DMS79 treated with DMSO at 0.1 percent for 48 hours (cell line): ENCODE data around the gene CPEB2.

Source experiments
- DNase-seq: peaks from one replicate; lab custom pipeline; 2025; lab: John Stamatoyannopoulos, UW

The CPEB2 gene

DNA sequence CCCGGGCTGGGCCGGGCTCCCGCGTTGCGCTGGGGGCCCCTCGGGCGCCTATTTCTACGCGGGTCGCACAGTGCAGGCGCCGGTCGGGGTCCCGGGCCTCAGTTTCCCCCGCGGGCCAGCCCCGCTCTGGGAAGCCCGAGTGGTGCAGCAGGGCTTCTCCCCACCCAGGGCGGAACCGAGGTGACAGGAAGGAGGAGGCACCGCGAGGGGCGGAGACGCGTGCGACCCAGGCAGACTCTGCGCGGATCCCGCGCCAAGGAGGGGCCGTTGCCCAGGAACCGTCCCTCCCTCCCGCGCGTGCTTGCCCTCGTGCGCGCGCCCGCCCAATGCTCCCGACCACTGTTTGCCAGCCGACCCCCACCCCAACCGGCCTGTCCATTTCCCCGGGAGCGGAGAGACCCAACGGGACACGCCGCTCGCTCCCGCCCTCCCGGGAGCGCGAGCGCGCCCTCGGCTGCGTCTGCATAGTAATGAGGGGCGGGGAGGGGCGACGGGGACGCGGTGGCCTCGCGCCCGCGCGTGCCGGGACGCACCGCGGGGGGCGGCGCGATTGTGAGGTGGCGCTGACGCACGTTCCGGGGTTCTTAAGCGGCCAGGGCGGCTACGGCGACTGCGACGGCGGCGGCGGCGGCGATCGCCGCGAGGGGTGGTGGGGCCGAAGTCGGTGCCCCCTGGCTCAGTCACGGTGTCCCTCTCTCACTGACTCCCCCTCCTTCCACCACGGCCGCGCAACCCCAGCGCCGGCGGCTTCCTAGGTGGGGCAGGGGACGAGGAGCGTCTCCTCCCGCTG is at the start of gene CPEB2:
Gene CPEB2, plus strand, starts transcription at position 613 of the 790 bp plus-strand sequence. CDS start 193 bp downstream, outside the sequence.
- peak; percentile 1 for DNase-seq

DNA sequence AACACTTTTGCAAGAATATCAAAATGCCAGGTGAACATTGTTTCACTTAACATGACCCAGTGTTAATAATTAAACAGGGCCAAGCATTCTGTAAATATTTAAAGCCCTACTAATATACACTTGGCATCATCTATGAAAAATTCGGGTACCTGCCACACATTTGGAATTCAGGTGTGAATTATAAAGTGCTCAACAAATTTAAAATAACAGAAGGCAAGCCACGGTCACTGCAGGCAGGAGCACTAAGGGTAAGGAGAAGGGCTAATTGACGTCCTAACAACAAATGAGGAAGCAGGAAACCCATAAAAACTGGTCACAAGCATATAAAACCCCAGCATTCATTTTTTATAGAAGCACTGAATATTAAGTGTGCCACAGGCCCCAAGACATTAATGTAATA is 43.8 kb upstream of the CPEB2 start:
- DNase-seq, result no peak

DNA sequence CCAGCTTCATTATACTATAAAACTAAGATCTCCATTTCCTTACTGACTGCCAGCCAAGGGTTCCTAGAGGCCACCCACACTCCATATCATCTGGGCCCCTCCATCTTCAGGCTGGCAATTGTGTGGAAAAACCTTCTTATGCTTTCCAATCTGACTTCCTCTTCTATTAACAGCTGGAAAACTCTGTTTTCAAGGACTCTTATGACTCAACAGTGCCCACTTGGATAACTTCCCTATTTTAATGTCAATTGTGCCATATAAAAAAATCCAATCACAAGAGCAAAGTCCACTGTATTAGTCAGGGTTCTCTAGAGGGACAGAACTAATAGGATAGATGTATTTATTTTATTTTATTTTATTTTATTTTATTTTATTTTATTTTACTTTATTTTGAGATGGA is 41.0 kb upstream of the CPEB2 start:
- DNase-seq, result no peak

DNA sequence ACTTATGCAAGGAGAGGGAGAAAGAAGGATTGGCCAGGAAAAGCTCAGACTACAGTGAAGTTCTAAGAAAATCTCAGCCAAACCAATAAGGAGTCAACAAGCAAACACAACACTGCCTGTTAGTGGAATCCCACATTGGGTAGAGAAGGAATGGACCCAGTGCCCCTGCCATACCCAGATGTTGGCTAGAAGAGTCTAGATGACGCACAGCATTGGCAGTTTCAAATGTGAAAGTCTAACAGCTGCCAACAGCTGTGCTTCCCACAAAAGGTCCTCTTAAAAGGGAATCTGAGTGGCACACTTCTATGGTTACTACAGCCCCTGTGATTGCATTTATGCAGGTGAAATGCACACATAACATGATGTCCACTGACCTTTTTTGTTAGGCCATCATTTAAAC is 37.2 kb upstream of the CPEB2 start:
- DNase-seq, result no peak

DNA sequence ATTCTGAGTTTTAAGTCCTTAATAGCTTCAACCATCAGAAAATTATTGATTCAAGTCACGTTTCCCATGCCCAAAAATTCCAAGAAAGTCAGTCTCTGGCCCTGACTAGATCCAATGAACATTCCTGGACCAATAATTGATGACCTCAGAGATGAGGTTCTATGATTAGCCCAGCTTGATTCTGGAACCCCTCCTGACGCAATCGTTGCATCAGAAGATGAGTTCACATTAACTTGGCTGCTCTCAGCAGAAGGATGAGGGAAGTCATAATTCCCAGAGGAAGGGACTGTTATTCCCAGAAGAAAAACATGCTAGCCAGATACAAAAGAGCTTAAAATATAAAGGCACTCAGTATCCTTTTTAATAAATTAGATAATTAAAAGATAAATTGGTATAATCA is 34.3 kb upstream of the CPEB2 start:
- no peak for DNase-seq

DNA sequence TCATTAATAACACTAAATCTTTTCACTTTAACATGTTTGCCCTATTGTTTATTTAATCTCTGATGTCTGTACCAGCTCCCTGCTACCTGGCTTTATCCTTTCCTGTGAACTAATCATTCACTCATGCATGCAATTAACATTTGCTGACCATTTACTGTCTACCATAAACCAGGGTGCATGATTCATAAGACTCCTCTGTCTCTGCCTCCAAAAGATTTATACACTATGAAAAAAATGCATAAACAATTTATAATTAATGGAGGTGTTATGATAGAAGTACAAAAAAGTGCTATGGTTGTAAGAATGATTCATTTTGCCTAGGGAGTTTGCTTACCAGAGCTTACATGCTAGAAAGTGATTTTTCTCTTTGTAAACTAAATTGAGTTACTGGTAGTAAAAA is 24.5 kb upstream of the CPEB2 start:
- no peak for DNase-seq

DNA sequence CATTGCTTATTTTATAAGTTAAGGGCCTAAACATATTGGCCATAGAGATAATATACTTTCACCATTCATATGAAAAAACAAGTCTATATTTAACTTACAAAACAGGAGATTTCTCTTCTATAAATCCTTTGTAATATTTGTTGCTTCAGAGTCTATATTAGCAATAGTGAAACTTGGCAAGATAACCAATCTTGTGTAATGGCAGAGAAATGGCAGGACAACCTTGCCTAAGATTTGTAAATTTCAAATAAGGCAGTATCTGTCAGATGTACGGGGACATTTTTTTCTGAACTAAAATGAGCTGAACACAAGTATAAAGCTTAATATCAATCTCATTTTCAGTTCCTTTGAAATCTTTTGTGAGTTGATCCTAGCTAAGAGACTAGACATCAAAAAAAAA is 17.8 kb upstream of the CPEB2 start:
- DNase-seq, result no peak

DNA sequence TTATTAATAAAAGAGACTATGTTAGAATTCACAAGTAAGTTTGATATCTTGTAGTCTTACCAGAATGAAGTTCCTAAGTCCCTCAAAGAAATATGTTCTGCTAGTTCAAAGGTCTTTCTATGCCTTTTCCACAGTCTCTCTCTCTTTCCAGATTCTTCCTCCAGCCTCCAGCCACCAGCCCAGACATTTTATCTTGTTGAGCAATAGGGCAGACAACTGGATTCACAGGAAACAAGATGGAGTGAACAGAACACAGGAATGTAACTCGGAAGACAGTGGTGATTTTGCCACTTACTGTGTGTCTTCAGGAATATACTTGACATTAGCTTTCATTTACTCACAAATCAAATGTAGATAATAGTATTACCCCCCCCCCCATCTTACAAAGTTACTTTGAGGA is 17.1 kb upstream of the CPEB2 start:
- DNase-seq, result no peak

DNA sequence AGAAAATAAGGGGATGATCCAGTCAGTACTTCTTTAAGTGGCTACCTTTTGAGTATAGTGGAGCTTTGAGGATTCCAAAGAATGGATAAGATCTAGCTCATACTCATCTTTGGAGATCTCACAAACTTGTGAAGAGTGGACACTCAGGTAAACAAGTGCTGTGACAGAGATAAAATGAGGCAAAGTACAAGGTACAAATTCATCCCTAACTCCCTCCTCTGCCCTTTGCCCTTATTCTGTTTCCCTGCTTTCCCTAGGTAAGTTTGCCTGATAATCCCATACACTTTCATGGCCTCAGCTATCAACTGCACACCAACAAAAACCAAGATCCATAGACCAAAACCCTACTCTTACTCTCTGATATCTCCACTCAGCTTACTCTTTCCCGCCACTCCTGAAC is 16.4 kb upstream of the CPEB2 start:
- no peak for DNase-seq

DNA sequence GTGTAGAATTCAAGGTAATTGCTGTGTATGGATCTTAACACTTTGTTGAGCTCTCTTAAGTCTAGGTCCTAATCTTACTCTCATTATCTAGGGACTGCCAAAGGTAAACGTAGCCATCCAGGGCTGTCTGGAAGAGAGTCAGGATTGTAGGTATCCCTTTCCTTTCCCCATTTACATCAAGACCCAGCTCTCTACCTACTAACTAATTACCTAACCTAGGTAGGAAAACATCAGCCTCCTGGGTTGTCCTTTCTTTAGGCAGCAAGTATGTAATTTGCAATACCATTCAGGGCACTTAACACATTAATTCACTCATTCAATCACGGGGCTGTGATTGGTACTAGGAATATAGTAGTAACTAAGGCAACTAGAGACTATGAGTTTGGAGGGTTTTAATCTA is 15.2 kb upstream of the CPEB2 start:
- no peak for DNase-seq

DNA sequence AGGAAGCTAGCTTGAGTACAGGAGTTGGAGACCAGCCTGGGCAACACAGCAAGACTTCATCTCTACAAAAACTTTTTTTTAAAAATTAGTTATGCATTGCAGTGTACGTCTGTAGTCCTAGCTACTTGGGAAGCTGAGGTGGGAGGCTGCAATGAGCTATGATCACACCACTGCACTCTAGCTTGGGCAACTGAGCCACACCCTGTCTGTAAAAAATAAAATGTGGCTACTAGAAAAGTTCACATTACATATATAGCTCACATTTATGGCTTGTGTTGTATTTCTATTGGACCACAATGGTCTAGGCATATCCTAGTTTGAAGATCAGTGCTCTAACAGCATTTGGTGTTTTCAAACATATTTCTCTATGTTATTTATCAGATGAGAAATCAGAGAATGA is 11.8 kb upstream of the CPEB2 start:
- no peak for DNase-seq

DNA sequence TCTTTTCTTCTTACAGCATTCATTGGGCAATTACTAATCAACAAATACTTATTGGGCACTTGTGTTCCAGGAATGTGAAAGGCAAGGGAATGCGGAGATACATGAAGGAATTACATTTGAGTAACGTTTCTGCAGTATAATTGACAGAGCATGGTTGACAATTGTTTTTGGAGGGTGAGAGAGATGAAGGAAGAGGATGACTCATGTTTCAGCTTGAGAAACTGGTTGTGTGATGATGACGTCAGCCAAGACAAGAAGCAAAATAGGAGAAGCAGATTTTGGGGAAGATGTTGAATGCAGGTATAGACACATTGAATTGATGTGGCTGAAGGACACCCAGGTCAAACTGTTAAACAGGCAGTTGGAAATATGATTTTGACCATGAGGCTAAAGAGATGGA is 8.0 kb upstream of the CPEB2 start:
- DNase-seq, result no peak

DNA sequence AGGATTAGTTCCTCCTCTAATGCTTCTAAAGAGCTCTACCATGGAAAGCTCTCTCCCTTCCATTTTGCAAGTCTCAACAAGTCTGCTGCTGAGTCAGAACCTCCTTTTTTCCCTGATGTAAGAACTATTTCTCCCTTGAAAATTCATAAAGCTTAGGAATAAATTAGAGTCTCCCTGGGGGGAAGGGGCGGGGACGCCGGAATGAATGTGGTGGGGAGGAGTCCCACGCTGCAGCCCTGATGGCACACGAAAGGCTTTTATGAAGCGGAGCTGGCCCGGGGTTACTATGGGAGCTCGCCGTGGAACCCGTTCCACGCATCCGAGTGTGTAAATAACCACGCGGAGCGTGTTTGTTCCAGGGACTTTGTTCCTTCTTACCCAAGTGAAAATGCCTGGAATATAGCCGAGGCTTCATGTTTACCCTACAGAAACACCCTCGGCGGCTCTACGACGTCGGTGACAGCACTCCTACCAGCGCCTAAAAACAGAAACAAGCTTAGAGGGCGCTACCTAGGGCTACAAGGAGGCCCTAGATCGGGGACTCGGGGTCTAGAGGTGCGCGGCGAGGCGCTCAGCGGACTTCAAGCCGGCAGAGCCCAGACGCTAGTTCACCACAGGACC is 923 bp upstream of the CPEB2 start:
- no peak for DNase-seq

DNA sequence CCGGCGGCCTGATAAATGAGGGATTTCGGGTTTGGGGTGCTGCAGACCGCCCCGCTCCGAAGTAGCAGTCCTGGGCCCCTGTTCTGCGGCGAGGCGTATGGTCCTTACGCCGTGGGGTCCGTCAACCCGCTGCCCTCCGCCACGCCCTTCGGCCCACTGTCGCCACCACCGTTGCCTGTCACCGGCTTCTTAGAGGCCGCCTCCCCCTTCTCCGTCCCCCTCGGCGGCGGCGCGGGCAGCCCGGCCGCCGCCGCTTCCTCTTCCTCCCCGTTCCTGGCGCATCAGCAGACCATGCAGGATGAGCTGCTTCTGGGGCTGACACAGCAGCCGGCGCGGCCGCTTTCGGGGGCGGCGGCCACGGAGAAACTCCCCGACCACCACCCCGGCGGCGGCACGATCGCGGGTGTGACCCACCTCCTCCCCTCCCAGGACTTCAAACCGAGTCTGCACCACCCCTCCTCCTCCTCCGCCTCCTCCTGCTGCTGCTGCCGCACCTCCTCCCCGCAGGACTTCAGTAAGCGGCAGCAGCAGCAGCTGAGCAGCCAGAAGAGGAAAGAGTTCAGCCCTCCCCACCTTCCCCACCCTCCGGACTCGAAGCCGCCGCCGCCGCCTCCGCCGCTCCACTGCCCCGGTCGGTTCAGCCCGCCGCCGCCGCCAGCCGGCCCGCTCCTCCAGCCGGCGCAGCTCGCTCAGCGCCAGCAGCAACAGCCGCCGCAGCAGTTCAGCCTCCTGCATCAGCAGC is 549 bp downstream of the CPEB2 start:
- DNase-seq, result no peak

DNA sequence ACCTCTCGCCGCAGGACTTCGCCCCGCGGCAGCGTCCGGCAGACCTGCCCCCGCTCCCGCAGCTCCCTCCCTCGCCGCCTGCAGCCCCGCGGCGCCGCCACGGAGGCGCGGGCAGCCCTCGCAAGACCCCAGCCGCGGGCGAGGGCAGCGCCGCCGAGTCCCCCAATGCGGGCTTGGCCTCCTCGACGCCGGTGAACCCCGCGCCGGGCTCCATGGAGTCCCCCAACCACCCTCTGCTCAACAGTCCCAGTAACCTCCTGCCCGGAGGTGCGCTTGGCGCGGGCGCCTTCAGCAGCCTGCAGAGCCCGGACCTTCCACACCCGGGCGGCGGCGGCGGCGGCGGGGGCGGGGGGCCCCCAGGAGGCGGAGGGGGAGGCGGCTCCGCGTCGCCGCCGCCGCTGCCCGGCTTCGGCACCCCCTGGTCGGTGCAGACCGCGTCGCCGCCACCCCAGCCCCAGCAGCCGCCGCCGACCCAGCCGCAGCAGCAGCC is 1.2 kb downstream of the CPEB2 start:
- DNase-seq, result no peak

DNA sequence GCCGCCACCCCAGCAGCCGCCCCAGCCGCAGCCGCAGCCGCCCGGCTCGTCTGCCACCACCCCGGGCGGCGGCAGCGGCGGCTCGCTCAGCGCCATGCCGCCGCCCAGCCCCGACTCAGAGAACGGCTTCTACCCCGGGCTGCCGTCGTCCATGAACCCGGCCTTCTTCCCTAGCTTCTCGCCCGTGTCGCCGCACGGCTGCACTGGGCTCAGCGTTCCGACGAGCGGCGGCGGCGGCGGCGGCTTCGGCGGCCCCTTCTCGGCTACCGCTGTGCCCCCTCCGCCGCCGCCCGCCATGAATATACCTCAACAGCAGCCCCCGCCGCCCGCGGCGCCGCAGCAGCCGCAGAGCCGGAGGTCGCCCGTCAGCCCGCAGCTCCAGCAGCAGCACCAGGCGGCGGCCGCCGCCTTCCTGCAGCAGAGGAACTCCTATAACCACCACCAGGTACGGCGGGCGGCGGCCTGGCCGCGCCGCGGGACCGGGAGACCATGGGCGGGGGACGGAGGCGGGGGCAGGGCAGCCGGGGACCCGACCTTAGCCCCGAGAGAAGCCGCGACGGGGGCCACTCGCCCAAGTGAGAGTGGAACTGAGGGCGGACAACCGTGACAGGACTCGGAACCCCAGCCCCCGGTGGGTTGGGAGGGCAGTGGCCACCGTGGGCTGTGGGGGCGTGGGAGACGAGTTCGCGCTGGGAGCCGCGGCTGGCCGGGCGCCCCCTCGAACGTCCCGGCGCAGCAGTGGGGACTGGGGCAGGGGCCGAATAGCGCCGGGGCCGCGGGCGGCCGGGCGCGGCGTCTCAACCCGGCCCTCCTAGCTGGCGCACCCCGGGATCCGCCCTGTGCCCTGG is 1.8 kb downstream of the CPEB2 start:
- no peak for DNase-seq

DNA sequence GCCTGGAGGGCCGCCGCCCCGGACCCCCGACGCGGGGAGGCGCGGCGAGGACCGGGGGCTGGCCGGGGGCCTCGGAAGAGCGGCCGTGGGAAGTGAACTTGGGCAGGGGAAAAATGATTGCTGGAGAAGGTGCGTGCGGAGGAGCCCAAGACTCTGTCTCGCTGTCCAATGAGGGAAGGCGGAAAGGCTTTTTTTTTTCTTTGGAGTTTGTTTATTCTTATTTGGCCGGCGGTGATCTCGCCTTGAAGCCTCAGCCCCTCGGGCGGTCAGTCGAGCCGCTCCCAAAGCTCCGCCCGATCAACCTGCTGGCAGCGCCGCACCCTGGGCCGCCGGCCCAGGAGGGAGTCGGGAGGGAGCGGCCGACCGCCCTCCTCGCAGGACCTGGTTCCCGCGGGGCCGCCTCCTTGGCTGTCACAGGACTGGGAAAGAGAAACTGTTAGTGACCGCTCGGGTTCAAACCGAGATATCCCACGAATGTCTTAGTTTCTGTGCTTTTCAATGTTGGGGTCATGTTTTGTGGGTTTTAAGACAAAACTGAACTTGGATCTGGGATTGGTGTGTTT is 2.5 kb downstream of the CPEB2 start:
- no peak for DNase-seq

DNA sequence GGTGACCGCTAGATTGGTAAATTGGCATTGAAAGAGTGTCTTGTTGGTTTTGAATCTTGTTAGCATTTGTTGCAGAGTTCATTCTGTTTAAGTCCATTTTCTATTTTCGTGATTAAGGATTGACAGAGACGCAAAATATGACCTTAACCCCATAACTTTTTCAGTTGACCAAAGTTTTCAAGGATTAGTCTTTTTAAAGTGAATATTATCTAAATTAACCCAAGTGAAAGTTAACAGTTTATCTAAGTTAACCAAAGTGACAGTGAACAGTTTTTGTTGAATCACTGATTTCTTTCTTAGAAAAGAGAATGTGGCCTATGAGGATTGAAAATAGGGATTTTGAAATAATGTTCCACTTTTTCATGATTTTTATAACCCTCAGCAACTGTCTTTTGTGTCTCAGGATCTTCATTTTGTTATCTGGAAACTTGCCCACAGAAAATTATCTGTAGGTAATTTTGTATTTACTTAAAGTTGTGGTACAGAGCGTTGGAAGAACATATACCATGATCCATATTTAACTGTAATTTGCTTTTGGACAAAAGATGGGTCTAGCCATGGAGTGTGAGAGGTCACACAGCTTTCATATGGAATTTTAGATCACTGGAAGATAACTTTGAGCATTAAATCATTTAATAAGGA is 3.3 kb downstream of the CPEB2 start:
- DNase-seq, result no peak

DNA sequence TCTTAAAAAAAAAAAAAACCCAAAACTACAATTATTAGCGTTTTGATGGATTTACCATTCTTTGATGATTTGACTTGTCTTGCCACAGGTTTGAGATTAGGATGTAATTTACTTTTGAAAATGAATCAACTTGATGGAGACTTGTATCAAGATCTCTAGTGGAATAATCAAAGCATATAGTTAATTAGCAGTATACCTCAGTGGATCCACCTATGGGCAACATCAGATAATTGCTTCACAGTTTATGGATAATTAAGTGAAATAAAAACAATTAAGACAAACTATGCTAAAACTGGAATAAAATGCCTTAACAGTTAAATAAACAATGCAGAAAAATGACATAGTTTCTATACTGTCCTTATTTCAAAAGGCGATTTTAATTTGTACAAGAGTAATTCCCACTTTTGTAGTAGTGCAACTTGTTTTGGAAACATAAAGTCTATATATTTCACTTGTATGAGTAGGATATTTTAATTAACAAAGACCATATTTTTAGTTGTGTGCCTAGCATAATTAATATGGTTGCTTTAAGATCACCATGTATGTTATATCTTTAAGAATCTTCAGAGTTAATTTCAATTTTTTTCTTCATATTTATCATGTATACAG is 4.2 kb downstream of the CPEB2 start:
- no peak for DNase-seq

DNA sequence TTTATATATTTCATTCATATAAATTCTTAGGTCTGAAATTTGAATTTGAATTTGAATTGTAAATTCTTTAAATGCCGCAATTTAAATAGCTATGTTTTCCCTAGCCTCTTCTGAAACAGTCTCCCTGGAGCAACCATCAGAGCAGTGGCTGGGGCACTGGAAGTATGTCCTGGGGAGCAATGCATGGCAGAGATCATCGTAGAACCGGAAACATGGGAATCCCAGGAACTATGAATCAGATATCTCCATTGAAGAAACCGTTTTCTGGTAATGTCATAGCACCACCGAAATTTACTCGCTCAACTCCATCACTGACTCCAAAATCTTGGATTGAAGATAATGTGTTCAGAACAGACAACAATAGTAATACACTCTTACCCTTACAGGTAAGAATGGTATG is 4.9 kb downstream of the CPEB2 start:
- no peak for DNase-seq
